K562 (cell line): ENCODE results near the gene CBS. TPM values are rescaled to one million over a fixed set of nuclear protein-coding genes. Genes with fewer than 3 reads are reported as not detected.
"Not testable (repeated sequence)": the region's sequence is repeated elsewhere in the genome, so short reads cannot be mapped to it uniquely, and the experiment has no call there.

Experiments used
- ATAC-seq: fragments of 200-7000 bp; cut with Tn5 transposase; 3 replicates; pipeline ENCODE4 v1.9.1; 2020; ENCODE audit warnings: moderate library complexity
- BruUV-seq: library from RNA; stranded (reverse); fragments of 400-500 nt; replicated peaks from 2 replicates; lab custom pipeline; 2021; lab: Mats Ljungman, UMichigan
- CTCF ChIA-PET: fragments of 300-600 bp; formaldehyde crosslinking; extraction: SDS; loops from one replicate; lab custom pipeline; 2021; ENCODE audit warnings: low intra/inter-chr PET ratio; lab: Yijun Ruan, JAX
- POLR2A ChIA-PET: fragments of 300-600, 350-650 bp; sonication (Branson Sonifier 250); formaldehyde crosslinking; extraction: SDS; loops from one replicate; lab custom pipeline; 2021; ENCODE audit warnings: antibody characterized with exemption, inconsistent platforms; lab: Yijun Ruan, JAX
- DNase-seq, 4 experiments: peaks; one replicate each; pipeline versions ENCODE4 v3.0.0 to v3.0.0-alpha.2; 2011 to 2018; ENCODE audit warnings: low spot score in 3 of 4, mixed read lengths in 3 of 4; ENCODE audit errors: extremely low read depth in 1 of 4
- FAIRE-seq: peaks from 2 replicates; lab custom pipeline; 2011; peaks lifted over from hg19 to GRCh38; lab: Jason Lieb, UNC
- H2AFZ ChIP-seq: 2 replicates; pipeline ENCODE4 v1.6.0; 2011; ENCODE audit warnings: low read depth, low read length, control low read depth, inconsistent platforms
- H3K27ac ChIP-seq: fragments of 200-600 bp; 3 replicates; pipeline ENCODE4 v1.8.0; 2011; ENCODE audit warnings: low read depth, mild to moderate bottlenecking, control low read depth, inconsistent platforms, low read length, moderate library complexity, mixed read lengths; ENCODE audit errors: extremely low read depth
- H3K27me3 ChIP-seq, 2 experiments: fragments of 300-600 bp in 1 of 2; 2 replicates in 1 of 2; 3 replicates in 1 of 2; pipeline versions ENCODE4 v1.6.0 to v1.8.0; 2011; ENCODE audit warnings: inconsistent platforms in 2 of 2, low read length in 2 of 2, mild to moderate bottlenecking in 1 of 2, mixed read lengths in 1 of 2, moderate library complexity in 1 of 2; ENCODE audit not compliant: control insufficient read depth in 2 of 2, insufficient read depth in 2 of 2
- H3K36me3 ChIP-seq: fragments of 300-600 bp; 3 replicates; pipeline ENCODE4 v1.8.0; 2011; ENCODE audit warnings: mild to moderate bottlenecking, low read length, inconsistent platforms; ENCODE audit not compliant: control insufficient read depth, insufficient read depth
- H3K4me1 ChIP-seq, 2 experiments: fragments of 200-600 bp in 1 of 2; replicated peaks in 1 of 2; 2 replicates in 1 of 2; 3 replicates in 1 of 2; pipeline versions ENCODE4 v1.5.1 to v1.8.0; 2011; ENCODE audit warnings: inconsistent platforms in 2 of 2, low read length in 2 of 2, mild to moderate bottlenecking in 1 of 2, mixed read lengths in 1 of 2, moderate library complexity in 1 of 2; ENCODE audit not compliant: control insufficient read depth in 2 of 2, insufficient read depth in 2 of 2
- H3K4me2 ChIP-seq: 2 replicates; pipeline ENCODE4 v1.6.1; 2011; ENCODE audit warnings: low read length, control low read depth, inconsistent platforms, mixed read lengths; ENCODE audit not compliant: insufficient read depth
- H3K4me3 ChIP-seq: fragments of 200-600 bp; sonication (generic), shearing (Covaris generic); 2 replicates; pipeline ENCODE4 v1.5.1; 2016; ENCODE audit warnings: control low read depth, inconsistent platforms
- H3K79me2 ChIP-seq: fragments of 200-600 bp; 3 replicates; pipeline ENCODE4 v1.8.0; 2011; ENCODE audit warnings: low read length, inconsistent platforms; ENCODE audit not compliant: control insufficient read depth, insufficient read depth
- H3K9ac ChIP-seq, 2 experiments: 2 replicates each; pipeline versions ENCODE4 v1.6.0 to v1.6.1; 2011; ENCODE audit warnings: low read depth in 2 of 2, low read length in 2 of 2, control low read depth in 1 of 2, inconsistent platforms in 1 of 2, mild to moderate bottlenecking in 1 of 2, mixed read lengths in 1 of 2; ENCODE audit not compliant: insufficient read depth in 1 of 2
- H3K9me1 ChIP-seq: one replicate; pipeline ENCODE4 v1.6.0; 2011; ENCODE audit warnings: inconsistent platforms, mild to moderate bottlenecking, low read length, moderate library complexity; ENCODE audit not compliant: control insufficient read depth, insufficient read depth
- H3K9me3 ChIP-seq: replicated peaks from 2 replicates; pipeline ENCODE4 v1.5.1; 2011; ENCODE audit warnings: low read depth, low read length, inconsistent platforms; ENCODE audit not compliant: control insufficient read depth, insufficient read depth
- H4K20me1 ChIP-seq: replicated peaks from 2 replicates; pipeline ENCODE4 v1.6.1; 2011; ENCODE audit warnings: low read length, inconsistent platforms, mixed read lengths; ENCODE audit not compliant: control insufficient read depth, insufficient read depth
- POLR2G ChIP-seq: fragments of 200-400 bp; formaldehyde crosslinking; IDR thresholded peaks from 2 replicates; pipeline ENCODE4 v1.6.1; 2017; ENCODE audit warnings: low read depth, mild to moderate bottlenecking, antibody characterized with exemption, low read length, moderate library complexity
- WGBS: fragments of 100-300 bp; shearing (Covaris generic); methylation state at CpG from one replicate; pipeline ENCODE4 v1.1.6; 2016; ENCODE audit warnings: low coverage, mixed read lengths; ENCODE audit not compliant: insufficient coverage; ENCODE audit errors: missing lambda C conversion rate; 5-methylcytosine and 5-hydroxymethylcytosine counted together
- in situ Hi-C: fragments of 300-500 bp; cut with MboI; formaldehyde crosslinking; loops from 4 replicates; pipeline ENCODE4 v1.15.0; 2018; ENCODE audit warnings: inconsistent platforms, mixed read lengths
- intact Hi-C: fragments of 100-400 bp; cut with micrococcal nuclease; formaldehyde crosslinking; loops from 2 replicates; pipeline ENCODE4 v1.14.2; 2022
- polyA plus RNA-seq, 8 experiments: library from polyadenylated mRNA; depleted of rRNA in 4 of 8; stranded (reverse) in 5 of 8; unstranded in 3 of 8; fragments of >200 nt; fragmentation: Nextera tagmentation in 2 of 8; fragmentation: Illumina TruSeq in 1 of 8; extraction: Ambion mirVana in 2 of 8; extraction: Trizol in 1 of 8; gene quantifications; 2 replicates each; pipeline versions ENCODE4 v1.2.1 to v1.2.3, GENCODE V29; 2011 to 2014; ENCODE audit warnings: inconsistent platforms in 1 of 8, missing spikeins in 1 of 8
- total RNA-seq, 7 experiments: library from RNA; depleted of rRNA in 6 of 7; stranded (reverse); fragments of >200 nt in 6 of 7; fragmentation: Illumina TruSeq in 2 of 7; extraction: Trizol in 2 of 7; gene quantifications; 2 replicates each; pipeline versions ENCODE4 v1.2.1 to v1.2.3, GENCODE V29; 2011 to 2021; ENCODE audit warnings: low replicate concordance in 1 of 7

The CBS gene
- total and polyA plus RNA-seq, 9 of the 15 experiments (the other 6 are each of a cell fraction or from before 2014, with no cell fraction given): 4.6 to 472 (median 152) TPM

DNA sequence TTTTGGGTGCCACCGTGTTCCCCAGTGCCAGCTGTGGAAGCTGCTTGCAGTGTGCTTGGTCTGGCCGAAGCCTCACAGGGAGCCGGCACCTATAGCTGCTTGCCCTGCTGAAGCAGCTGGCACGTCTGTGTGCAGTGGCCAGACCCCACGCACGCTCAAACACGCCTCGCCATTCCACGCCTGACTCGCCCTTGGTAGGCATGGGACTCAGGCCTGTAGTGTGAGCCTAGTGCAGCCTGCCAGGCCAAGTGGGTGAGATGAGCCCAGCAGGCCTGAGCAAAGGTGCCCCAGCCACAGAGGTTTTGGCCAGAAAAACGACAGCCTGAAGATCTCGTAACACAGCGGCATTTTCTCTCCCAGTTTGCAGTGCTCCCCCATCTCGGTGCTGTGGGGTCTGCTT lies 32.3 kb downstream of the CBS start:
- H3K9me3 ChIP-seq, H3K9ac ChIP-seq, POLR2A ChIA-PET, H3K27ac ChIP-seq, BruUV-seq, H3K4me1 ChIP-seq, intact Hi-C loops, H3K36me3 ChIP-seq, H3K4me3 ChIP-seq, H3K9me1 ChIP-seq, ATAC-seq, CTCF ChIA-PET, H2AFZ ChIP-seq, DNase-seq, H3K79me2 ChIP-seq: not testable (repeated sequence)
- 73% methylated on average over 6 of the region's 14 CpGs for WGBS
- peak; percentile 47; the same call in 1 of the 2 replicates for TF ChIP-seq POLR2G
- TF ChIP-seq, all 486 proteins: peak for 1; not testable (repeated sequence) for 485
- H4K20me1 ChIP-seq, FAIRE-seq, H3K27me3 ChIP-seq, in situ Hi-C loops, H3K4me2 ChIP-seq: not testable (repeated sequence)

GRCh38 chr21:43042169-43042568 lies 33.5 kb downstream of the CBS start:
- WGBS: 38% methylated on average over 4 of the region's 5 CpGs
- POLR2A ChIA-PET, H3K9me3 ChIP-seq, intact Hi-C loops, BruUV-seq, H3K36me3 ChIP-seq, H3K9me1 ChIP-seq, H3K9ac ChIP-seq, DNase-seq, CTCF ChIA-PET, H2AFZ ChIP-seq, ATAC-seq, H3K79me2 ChIP-seq, H3K4me2 ChIP-seq, H3K27ac ChIP-seq, H3K4me3 ChIP-seq, H4K20me1 ChIP-seq, in situ Hi-C loops, H3K27me3 ChIP-seq, FAIRE-seq: not testable (repeated sequence)
- H3K4me1 ChIP-seq: peaks cover 0 to 11% of the 10 kb centered on the region in 2 experiments; a peak in 2 of 5 replicates

DNA sequence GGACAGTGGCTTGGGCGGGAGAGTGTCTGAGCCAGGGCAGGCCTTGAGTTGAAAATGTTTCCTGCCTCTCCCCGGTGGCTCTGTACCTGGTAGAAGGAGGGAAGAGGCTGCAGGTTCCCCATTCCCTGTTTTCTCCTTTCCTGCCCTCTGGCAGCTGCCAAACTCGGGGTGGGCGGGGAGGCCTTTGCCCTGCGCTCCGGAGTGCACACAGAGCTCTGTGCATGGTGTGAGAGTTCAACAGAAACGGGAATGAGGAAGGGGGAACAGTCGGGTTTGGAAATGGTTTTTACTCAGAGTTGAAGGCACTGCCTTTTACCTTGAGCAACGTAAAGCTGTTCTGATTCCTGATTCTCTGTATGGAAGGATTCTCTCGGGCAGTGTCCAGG lies 37.0 kb downstream of the CBS start:
- H4K20me1 ChIP-seq, BruUV-seq, H3K4me2 ChIP-seq, H2AFZ ChIP-seq, H3K79me2 ChIP-seq, H3K9ac ChIP-seq, CTCF ChIA-PET, intact Hi-C loops, H3K9me1 ChIP-seq, H3K27ac ChIP-seq, H3K9me3 ChIP-seq, H3K27me3 ChIP-seq, H3K36me3 ChIP-seq, POLR2A ChIA-PET, H3K4me3 ChIP-seq, ATAC-seq, H3K4me1 ChIP-seq, DNase-seq, in situ Hi-C loops, FAIRE-seq: not testable (repeated sequence)
- WGBS: 56% methylated on average over 3 of the region's 10 CpGs
